CD14-positive monocyte (primary cell): Measurements from ENCODE around the gene XPO5. TPM values are rescaled to one million over a fixed set of nuclear protein-coding genes. Genes with fewer than 3 reads are reported as not detected.

Source experiments
- DNase-seq, 3 donors: peaks; one replicate each; pipeline ENCODE4 v3.0.0-alpha.2; 2011 to 2022
- H2AFZ ChIP-seq: 2 replicates; pipeline ENCODE4 v1.6.0; 2012; ENCODE audit warnings: mild to moderate bottlenecking, low read depth, low read length, inconsistent platforms; ENCODE audit not compliant: insufficient read depth, poor library complexity, severe bottlenecking
- H3K27ac ChIP-seq, 2 donors: 1 replicate in 1 of 2; 2 replicates in 1 of 2; pipeline ENCODE4 v1.5.1; 2012 to 2013; ENCODE audit warnings: low read length in 2 of 2, control low read depth in 1 of 2, inconsistent platforms in 1 of 2, low read depth in 1 of 2, mild to moderate bottlenecking in 1 of 2
- H3K27me3 ChIP-seq, 2 donors: one replicate each; pipeline versions ENCODE4 v1.6.0 to v1.6.1; 2011 to 2013; ENCODE audit warnings: low read length in 2 of 2; ENCODE audit not compliant: control insufficient read depth in 2 of 2, insufficient read depth in 2 of 2
- H3K36me3 ChIP-seq, 2 donors: replicated peaks in 1 of 2; 1 replicate in 1 of 2; 2 replicates in 1 of 2; pipeline versions ENCODE4 v1.5.1 to v1.6.1; 2012 to 2013; ENCODE audit warnings: low read length in 2 of 2, control low read depth in 1 of 2, inconsistent platforms in 1 of 2, mild to moderate bottlenecking in 1 of 2; ENCODE audit not compliant: insufficient read depth in 2 of 2, control insufficient read depth in 1 of 2
- H3K4me1 ChIP-seq, 2 donors: 1 replicate in 1 of 2; 2 replicates in 1 of 2; pipeline versions ENCODE4 v1.5.1 to v1.6.1; 2012 to 2013; ENCODE audit warnings: low read length in 2 of 2, control low read depth in 1 of 2, inconsistent platforms in 1 of 2, mild to moderate bottlenecking in 1 of 2, moderate library complexity in 1 of 2; ENCODE audit not compliant: insufficient read depth in 2 of 2, control insufficient read depth in 1 of 2
- H3K4me2 ChIP-seq: replicated peaks from 2 replicates; pipeline ENCODE3; 2012; ENCODE audit warnings: low read length, moderate library complexity, mild to moderate bottlenecking; ENCODE audit not compliant: poor library complexity, severe bottlenecking; ENCODE audit errors: extremely low read depth
- H3K4me3 ChIP-seq, 3 experiments: fragments of 200-600 bp in 1 of 3; sonication (generic) in 1 of 3; replicated peaks in 1 of 3; 1 replicate in 2 of 3; 2 replicates in 1 of 3; pipeline ENCODE4 v1.5.1; 2011 to 2013; ENCODE audit warnings: low read length in 3 of 3, mild to moderate bottlenecking in 3 of 3, control low read depth in 2 of 3, low read depth in 2 of 3, inconsistent platforms in 1 of 3, moderate library complexity in 1 of 3
- H3K79me2 ChIP-seq: 2 replicates; pipeline ENCODE4 v1.6.0; 2012; ENCODE audit warnings: mild to moderate bottlenecking, control low read depth, inconsistent platforms, low read length, moderate library complexity; ENCODE audit not compliant: insufficient read depth
- H3K9ac ChIP-seq: 2 replicates; pipeline ENCODE4 v1.6.0; 2017; ENCODE audit warnings: low read length, mild to moderate bottlenecking; ENCODE audit not compliant: insufficient read depth, poor library complexity, severe bottlenecking
- H3K9me3 ChIP-seq, 2 donors: replicated peaks in 1 of 2; 1 replicate in 1 of 2; 2 replicates in 1 of 2; pipeline versions ENCODE4 v1.5.1 to v1.6.1; 2012 to 2013; ENCODE audit warnings: low read length in 2 of 2, control low read depth in 1 of 2; ENCODE audit not compliant: control insufficient read depth in 1 of 2, insufficient read depth in 1 of 2
- H4K20me1 ChIP-seq: 2 replicates; pipeline ENCODE4 v1.6.0; 2012; ENCODE audit warnings: mild to moderate bottlenecking, low read length, control low read depth, moderate library complexity; ENCODE audit not compliant: insufficient read depth
- H3K27ac Mint-ChIP-seq, 7 donors: one replicate each; pipeline ENCODE4 v1.8.0; 2020; ENCODE audit warnings: mild to moderate bottlenecking in 7 of 7, mixed read lengths in 7 of 7, moderate library complexity in 6 of 7, inconsistent platforms in 2 of 7
- H3K27me3 Mint-ChIP-seq, 3 donors: one replicate each; pipeline ENCODE4 v1.8.0; 2021 to 2022; ENCODE audit warnings: low read depth in 3 of 3, mild to moderate bottlenecking in 3 of 3, mixed read lengths in 3 of 3, moderate library complexity in 3 of 3, inconsistent platforms in 1 of 3
- H3K36me3 Mint-ChIP-seq, 2 donors: one replicate each; pipeline ENCODE4 v1.8.0; 2020; ENCODE audit warnings: mixed read lengths in 2 of 2, inconsistent platforms in 1 of 2, mild to moderate bottlenecking in 1 of 2
- H3K4me1 Mint-ChIP-seq: one replicate; pipeline ENCODE4 v1.8.0; 2020; ENCODE audit warnings: mild to moderate bottlenecking, mixed read lengths
- H3K4me3 Mint-ChIP-seq, 2 donors: one replicate each; pipeline ENCODE4 v1.8.0; 2020; ENCODE audit warnings: mild to moderate bottlenecking in 2 of 2, mixed read lengths in 2 of 2, moderate library complexity in 1 of 2
- H3K9me3 Mint-ChIP-seq, 7 donors: one replicate each; pipeline ENCODE4 v1.8.0; 2020 to 2022; ENCODE audit warnings: mixed read lengths in 7 of 7, mild to moderate bottlenecking in 6 of 7, moderate library complexity in 6 of 7, inconsistent platforms in 2 of 7
- WGBS: methylation state at CpG from one replicate; pipeline ENCODE4 v1.1.5; 2013; ENCODE audit warnings: missing lambda C conversion rate; ENCODE audit not compliant: insufficient coverage; 5-methylcytosine and 5-hydroxymethylcytosine counted together
- intact Hi-C, 2 donors: fragments of 100-400 bp; cut with micrococcal nuclease; formaldehyde crosslinking; loops; one replicate each; pipeline versions ENCODE4 v1.15.0 to v1.15.1; 2023
- polyA plus RNA-seq, 3 donors: library from polyadenylated mRNA; depleted of rRNA in 1 of 3; unstranded in 2 of 3; stranded (reverse) in 1 of 3; fragments of 300-500 nt in 2 of 3; fragments of >200 nt in 1 of 3; fragmentation: Illumina TruSeq in 2 of 3; gene quantifications; 1 replicate in 2 of 3; 2 replicates in 1 of 3; pipeline ENCODE4 v1.2.3, GENCODE V29; 2012 to 2021
- TF ChIP-seq, protein P1 (sequence below): fragments of 200-600 bp; IDR thresholded peaks from one replicate; pipeline ENCODE4 v1.8.0; 2022; ENCODE audit warnings: antibody characterized with exemption, mild to moderate bottlenecking

The XPO5 gene
- polyA plus RNA-seq, 3 donors = 8.0 to 17.5 (median 13.8) TPM

DNA sequence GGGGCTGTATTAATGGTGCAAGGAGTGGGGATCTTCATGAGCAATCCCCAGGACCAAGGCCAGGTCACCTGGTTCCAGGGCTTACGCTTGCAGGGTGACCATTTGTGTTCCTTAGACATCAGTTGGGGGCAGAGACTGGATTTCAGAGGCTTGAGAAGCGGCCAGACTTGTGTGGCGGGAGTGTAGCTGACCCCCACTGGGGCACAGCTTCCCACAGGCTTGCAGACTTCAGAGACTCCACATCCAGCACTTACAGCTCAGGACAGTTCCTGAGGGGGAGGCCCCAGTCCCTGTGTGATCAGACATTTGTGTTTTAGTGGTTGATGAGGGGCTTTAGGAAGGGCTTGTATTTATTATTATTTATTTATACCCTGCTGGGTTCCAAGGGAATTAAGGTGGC, 83.2 kb downstream of the XPO5 start:
- 90% methylated on average over 2 of the region's 3 CpGs for WGBS

DNA sequence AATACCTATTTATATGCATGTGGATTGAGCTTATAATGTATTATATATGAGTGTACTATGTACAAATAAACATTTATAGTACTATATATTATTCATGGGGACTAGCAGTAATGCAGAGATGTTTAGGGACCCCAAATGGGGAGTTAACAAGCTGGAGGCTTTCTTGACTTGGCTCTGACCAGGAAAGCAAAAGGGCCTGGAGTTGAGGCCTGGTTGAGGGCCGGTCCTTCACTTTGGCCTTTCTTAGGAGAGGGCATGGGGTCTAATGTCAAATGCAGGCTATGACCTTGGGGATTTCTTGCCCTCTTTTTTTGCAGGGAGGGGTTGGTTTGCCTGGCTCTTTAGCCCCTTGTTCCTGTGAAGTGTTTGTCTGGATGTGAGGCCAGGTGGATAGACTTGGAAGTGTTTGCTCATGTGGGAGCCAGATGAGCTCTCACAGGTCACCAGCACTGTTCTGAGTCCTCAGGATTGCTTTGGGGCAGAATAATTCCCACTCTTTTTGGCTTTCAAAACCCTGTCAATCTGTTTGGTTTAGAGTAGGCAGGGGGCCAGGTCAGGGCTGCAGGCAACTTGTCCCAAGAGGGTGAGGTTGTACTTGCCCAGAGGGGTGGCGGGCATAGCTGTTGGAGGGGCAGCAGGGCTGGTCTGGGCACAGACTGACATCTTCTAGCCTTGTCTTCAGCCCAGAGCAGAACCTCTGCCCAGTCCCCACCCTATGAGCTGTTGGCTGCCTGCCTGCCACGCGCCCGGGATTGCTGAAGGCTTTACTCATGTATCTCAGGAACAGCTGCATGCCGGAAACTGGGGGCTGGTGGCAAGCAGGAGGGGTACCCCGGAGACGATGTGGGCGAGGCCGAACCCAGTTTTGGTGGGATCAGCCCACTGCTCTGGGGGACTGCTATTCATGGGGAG, 83.8 kb downstream of the XPO5 start:
- WGBS = 98% methylated on average over 10 of the region's 10 CpGs
- H3K27ac Mint-ChIP-seq = peak overlapping the region in 1 of 7 donors; percentile 50
- intact Hi-C loops = no loop called here

More for the DNA sequence above, 83.2 kb downstream of the XPO5 start:
- Histone ChIP-seq H2AFZ (no peak overlapping the region), H4K20me1 (peaks cover 58% of the 10 kb centered on the region), H3K27me3 (no peaks in the 10 kb centered on the region), H3K27ac (no peak overlapping the region), H3K4me2 (no peak overlapping the region), H3K79me2 (no peaks in the 10 kb centered on the region), H3K36me3 (peaks cover 20 to 67% of the 10 kb centered on the region in 2 donors), H3K4me3 (no peak overlapping the region), H3K9me3 (no peaks in the 10 kb centered on the region), H3K9ac (no peak overlapping the region), H3K4me1 (no peaks in the 10 kb centered on the region)
- no peak for DNase-seq
- Mint-ChIP-seq H3K27me3 (peaks cover 0 to 4% (median 0%) of the 10 kb centered on the region in 3 donors), H3K9me3 (no peaks in the 10 kb centered on the region), H3K4me1 (peaks cover 8% of the 10 kb centered on the region), H3K4me3 (no peak overlapping the region), H3K36me3 (peaks cover 21 to 39% of the 10 kb centered on the region in 2 donors), H3K27ac (peak overlapping the region in 2 of 7 donors; percentile 15 to 70)
- TF ChIP-seq, protein P1, sequence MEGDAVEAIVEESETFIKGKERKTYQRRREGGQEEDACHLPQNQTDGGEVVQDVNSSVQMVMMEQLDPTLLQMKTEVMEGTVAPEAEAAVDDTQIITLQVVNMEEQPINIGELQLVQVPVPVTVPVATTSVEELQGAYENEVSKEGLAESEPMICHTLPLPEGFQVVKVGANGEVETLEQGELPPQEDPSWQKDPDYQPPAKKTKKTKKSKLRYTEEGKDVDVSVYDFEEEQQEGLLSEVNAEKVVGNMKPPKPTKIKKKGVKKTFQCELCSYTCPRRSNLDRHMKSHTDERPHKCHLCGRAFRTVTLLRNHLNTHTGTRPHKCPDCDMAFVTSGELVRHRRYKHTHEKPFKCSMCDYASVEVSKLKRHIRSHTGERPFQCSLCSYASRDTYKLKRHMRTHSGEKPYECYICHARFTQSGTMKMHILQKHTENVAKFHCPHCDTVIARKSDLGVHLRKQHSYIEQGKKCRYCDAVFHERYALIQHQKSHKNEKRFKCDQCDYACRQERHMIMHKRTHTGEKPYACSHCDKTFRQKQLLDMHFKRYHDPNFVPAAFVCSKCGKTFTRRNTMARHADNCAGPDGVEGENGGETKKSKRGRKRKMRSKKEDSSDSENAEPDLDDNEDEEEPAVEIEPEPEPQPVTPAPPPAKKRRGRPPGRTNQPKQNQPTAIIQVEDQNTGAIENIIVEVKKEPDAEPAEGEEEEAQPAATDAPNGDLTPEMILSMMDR = no peak
- intact Hi-C loops = no loop called here

More for the DNA sequence above, 83.8 kb downstream of the XPO5 start:
- H3K36me3 Mint-ChIP-seq = peaks cover 18 to 36% of the 10 kb centered on the region in 2 donors
- Histone ChIP-seq H2AFZ (no peak overlapping the region), H3K36me3 (peaks cover 17 to 64% of the 10 kb centered on the region in 2 donors), H3K27me3 (no peaks in the 10 kb centered on the region), H3K79me2 (no peaks in the 10 kb centered on the region), H3K4me1 (no peaks in the 10 kb centered on the region), H3K4me2 (no peak overlapping the region), H3K27ac (no peak overlapping the region), H3K4me3 (no peak overlapping the region), H3K9me3 (no peaks in the 10 kb centered on the region), H3K9ac (no peak overlapping the region), H4K20me1 (peaks cover 59% of the 10 kb centered on the region)
- peaks cover 0 to 4% (median 0%) of the 10 kb centered on the region in 3 donors for H3K27me3 Mint-ChIP-seq
- no peaks in the 10 kb centered on the region for H3K9me3 Mint-ChIP-seq
- DNase-seq = no peak
- TF ChIP-seq, protein P1 = no peak
- H3K4me3 Mint-ChIP-seq = no peak overlapping the region
- H3K4me1 Mint-ChIP-seq = peaks cover 8% of the 10 kb centered on the region
